GM13976 (cell line): ENCODE measurements around the gene VMAC.

Experiments
- DNase-seq: peaks from one replicate; pipeline ENCODE4 v3.0.0; 2012; ENCODE audit warnings: low spot score
- in situ Hi-C: fragments of 300-500 bp; cut with MboI; formaldehyde crosslinking; loops from one replicate; pipeline ENCODE4 v1.12.0; 2022; ENCODE audit warnings: low sequenced_read_pairs, mixed read lengths, inconsistent platforms; ENCODE audit not compliant: unreplicated experiment
- TF ChIP-seq, protein P1 (sequence below): IDR thresholded peaks from 2 replicates; pipeline ENCODE4 v1.5.1; 2012; ENCODE audit warnings: borderline replicate concordance, mild to moderate bottlenecking; ENCODE audit not compliant: insufficient read depth; ENCODE audit errors: extremely low read depth, missing control alignments, control extremely low read depth

VMAC gene

DNA sequence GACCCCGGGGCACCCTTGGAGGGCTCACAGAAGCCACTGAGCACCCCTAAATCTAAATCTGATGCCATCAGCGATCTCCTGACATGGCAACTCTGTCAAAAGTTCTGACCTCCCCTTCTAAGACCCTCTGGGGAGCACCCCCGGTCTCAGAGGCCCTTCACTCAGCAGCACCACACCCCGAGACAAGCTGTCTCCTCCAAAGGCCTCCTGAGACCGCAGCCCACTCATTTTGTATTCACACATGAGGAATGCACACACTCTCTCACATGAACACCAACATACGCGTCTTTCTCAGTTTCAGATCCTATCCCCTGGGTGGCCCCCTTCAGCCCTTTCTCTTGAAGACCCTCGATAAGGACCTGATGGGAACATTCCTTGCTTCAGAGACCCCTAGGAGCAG, 3.7 kb upstream of the VMAC start:
- TF ChIP-seq, protein P1, sequence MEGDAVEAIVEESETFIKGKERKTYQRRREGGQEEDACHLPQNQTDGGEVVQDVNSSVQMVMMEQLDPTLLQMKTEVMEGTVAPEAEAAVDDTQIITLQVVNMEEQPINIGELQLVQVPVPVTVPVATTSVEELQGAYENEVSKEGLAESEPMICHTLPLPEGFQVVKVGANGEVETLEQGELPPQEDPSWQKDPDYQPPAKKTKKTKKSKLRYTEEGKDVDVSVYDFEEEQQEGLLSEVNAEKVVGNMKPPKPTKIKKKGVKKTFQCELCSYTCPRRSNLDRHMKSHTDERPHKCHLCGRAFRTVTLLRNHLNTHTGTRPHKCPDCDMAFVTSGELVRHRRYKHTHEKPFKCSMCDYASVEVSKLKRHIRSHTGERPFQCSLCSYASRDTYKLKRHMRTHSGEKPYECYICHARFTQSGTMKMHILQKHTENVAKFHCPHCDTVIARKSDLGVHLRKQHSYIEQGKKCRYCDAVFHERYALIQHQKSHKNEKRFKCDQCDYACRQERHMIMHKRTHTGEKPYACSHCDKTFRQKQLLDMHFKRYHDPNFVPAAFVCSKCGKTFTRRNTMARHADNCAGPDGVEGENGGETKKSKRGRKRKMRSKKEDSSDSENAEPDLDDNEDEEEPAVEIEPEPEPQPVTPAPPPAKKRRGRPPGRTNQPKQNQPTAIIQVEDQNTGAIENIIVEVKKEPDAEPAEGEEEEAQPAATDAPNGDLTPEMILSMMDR = no peak
- in situ Hi-C loops = no loop called here
- no peak for DNase-seq

DNA sequence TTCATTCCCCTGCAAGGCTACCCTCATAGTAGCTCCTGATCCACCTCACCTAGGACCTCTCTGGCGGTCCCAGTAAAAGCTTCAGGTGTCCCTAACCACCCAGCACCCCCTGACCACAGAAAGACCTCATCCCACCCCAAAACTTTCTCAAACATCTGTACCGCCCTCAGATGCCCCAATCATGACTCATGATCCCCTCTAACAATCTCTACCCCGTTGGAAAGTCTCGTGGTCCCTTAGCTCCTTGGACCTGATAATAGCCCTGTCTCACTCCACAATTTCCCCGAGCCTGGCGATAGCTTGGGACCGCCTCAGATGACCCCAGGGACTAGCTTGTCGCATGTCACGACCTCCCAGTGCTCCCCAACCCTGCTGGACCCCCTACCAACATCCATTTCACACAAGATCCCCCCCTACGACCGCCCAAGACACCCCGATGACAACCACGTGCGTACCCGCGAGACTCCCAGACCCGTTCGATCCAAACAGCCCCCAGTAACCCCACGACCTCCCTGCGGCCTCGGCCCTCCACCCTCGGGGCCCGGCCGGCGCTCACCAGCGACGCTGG, 1.5 kb upstream of the VMAC start:
- in situ Hi-C loops = no loop called here
- TF ChIP-seq, protein P1 = no peak
- DNase-seq = no peak

DNA sequence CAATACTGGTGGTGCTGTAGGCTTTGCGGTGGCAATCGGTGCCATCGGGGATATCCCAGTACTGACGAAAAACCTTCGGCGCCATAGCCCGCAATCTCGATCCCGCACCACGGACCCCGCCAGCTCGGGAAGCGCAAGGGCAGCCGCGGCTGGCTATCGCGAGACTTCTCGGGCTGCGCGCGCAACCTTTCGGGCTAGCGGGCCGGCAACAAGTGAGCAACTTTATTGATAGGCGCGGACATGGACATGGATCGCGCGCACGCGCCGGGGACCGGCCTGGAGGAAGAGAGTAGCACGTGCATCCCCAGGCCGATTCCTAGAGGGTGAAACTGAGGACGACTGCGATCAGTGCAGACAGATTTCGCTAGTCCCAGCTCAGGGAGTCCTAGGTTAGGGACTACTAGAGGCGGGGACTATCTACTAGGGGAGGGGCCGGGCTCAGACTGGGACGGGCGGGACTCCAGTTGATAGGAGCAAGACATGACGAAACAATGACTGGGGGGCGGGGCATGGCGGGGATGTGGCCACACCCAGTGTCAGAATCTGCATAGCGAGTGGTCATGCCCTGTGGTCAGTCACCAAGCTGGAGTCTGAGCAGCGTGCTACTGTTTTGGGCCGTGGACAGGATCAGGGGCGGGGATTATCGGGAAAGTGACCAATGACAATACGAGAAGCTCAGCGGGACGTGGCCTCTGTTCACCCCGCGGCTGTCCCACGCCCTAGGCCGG, 884 bp upstream of the VMAC start, which contains the start of gene NDUFA11:
NDUFA11 (minus strand) TSS at position 167 of the 728 bp plus-strand sequence; CDS start at position 85, 82 bp downstream.
- in situ Hi-C loops = no loop called here

DNA sequence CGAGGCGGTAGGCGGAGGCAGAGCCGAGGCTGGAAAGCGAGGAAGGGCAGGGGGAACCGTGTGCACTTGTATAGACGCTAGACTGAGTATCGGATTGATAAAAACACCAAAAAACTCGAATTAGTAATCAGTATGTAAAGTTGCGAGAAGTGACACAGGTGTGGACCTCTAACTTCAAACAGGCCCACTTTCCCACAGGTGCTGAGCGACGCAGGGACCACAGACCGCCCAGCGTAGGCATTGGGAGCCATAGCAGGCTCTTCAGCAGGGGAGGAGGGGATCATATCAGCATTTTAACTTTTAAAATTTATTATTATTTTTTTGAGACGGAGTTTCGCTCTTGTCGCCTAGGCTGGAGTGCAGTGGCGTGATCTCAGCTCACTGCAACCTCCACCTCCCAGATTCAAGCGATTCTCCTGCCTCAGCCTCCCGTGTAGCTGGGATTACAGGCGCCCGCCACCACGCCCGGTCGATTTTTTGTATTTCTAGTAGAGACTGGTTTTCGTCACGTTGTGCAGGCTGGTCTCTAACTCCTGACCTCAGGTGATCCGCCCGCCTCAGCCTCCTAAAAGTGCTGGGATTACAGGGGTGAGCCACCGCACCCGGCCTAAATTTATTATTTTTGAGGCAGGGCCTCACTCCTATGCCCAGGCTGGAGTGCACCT, 574 bp downstream of the VMAC start:
- no peak for DNase-seq
- in situ Hi-C loops = no loop called here
- TF ChIP-seq, protein P1 = no peak

More for the DNA sequence above, 884 bp upstream of the VMAC start, which contains the start of gene NDUFA11:
- TF ChIP-seq, protein P1 = no peak
- peak; percentile 94 for DNase-seq

DNA sequence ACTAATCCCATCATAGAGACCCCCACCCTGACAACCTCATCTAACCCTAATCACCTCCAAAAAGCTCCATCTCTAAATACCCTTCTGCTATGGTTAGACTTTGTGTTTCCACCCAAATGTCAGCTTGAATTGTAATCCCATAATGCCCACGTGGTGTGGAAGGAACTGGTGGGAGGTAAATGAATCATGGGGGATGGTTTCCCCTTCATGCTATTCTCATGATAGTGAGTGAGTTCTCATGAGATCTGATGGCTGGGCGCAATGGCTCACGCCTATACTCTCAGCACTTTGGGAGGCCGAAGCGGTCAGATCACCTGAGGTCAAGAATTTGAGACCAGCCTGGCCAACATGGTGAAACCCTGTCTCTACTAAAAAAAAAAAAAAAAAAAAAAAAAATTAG, 2.6 kb downstream of the VMAC start:
- in situ Hi-C loops = no loop called here
- TF ChIP-seq, protein P1 = no peak
- no peak for DNase-seq

DNA sequence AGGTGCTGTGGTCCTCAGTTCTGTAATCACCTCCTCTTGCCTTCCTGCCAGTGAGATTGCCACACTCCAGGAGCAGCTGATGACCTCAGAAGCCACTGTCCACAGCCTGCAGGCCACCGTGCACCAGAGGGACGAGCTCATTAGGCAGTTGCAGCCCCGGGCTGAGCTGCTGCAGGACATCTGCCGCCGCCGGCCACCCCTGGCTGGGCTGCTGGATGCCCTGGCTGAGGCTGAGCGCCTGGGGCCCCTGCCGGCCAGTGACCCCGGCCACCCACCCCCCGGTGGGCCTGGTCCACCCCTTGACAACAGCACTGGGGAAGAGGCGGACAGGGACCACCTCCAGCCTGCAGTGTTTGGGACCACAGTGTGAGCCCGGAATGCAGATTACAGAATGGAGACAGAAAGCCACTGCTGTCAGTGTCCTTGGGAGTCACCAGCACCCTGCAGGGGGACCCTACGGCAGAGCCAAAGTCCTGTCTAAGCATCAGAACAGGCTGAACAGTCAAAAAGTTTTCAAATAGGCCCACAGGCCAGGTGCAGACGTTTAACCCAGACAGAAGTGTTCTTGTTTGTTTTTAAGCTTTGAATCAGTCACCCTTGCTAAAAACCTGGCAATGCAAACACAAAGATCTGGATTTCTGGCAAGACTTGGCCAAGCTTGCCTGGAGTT, 4.2 kb downstream of the VMAC start:
- TF ChIP-seq, protein P1 = no peak
- in situ Hi-C loops = no loop called here
- DNase-seq = no peak
